NB4 (cell line): Measurements from ENCODE around the gene FAM120A.

Experiments
- DNase-seq: peaks from one replicate; pipeline ENCODE4 v3.0.0; 2010; ENCODE audit warnings: low read depth
- H3K4me3 ChIP-seq: one replicate; pipeline ENCODE4 v1.5.1; 2011; ENCODE audit warnings: mild to moderate bottlenecking, low read depth, low read length, moderate library complexity
- MAX ChIP-seq: IDR thresholded peaks from 2 replicates; pipeline ENCODE4 v1.6.1; 2011; ENCODE audit warnings: low read depth, low read length
- MYC ChIP-seq: IDR thresholded peaks from 2 replicates; pipeline ENCODE4 v1.6.1; 2011; ENCODE audit warnings: low read depth, low read length
- POLR2A ChIP-seq: IDR thresholded peaks from 2 replicates; pipeline ENCODE4 v1.6.1; 2011; ENCODE audit warnings: mild to moderate bottlenecking; ENCODE audit not compliant: insufficient read length; ENCODE audit errors: extremely low read depth
- TF ChIP-seq, protein P1 (sequence below): IDR thresholded peaks from one replicate; pipeline ENCODE4 v1.5.1; 2012; ENCODE audit warnings: low read depth, low read length

The FAM120A gene

DNA sequence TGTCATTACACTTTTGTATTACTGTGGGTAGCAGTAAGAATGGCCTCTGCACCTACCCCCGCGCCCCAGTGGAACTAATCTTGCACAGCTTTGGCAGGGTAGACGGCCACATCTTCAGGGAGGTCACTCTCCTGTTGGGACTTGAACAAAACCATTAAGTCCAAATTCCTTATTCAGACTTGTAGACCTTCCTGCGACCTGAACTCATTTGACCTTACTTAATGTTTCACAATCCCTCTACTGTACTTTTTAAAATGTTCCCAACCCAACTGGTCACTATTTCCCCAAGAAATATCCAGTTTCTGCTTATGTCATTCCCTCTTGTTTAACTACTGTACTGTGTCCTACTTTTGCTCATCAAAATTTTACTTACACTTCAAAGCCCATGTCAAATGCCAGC is 7.2 kb downstream of the FAM120A start:
- no peak overlapping the region for H3K4me3 ChIP-seq

GRCh38 chr9:93459432-93459847 is 8.0 kb downstream of the FAM120A start:
- TF ChIP-seq MYC, result no peak
- TF ChIP-seq, protein P1, sequence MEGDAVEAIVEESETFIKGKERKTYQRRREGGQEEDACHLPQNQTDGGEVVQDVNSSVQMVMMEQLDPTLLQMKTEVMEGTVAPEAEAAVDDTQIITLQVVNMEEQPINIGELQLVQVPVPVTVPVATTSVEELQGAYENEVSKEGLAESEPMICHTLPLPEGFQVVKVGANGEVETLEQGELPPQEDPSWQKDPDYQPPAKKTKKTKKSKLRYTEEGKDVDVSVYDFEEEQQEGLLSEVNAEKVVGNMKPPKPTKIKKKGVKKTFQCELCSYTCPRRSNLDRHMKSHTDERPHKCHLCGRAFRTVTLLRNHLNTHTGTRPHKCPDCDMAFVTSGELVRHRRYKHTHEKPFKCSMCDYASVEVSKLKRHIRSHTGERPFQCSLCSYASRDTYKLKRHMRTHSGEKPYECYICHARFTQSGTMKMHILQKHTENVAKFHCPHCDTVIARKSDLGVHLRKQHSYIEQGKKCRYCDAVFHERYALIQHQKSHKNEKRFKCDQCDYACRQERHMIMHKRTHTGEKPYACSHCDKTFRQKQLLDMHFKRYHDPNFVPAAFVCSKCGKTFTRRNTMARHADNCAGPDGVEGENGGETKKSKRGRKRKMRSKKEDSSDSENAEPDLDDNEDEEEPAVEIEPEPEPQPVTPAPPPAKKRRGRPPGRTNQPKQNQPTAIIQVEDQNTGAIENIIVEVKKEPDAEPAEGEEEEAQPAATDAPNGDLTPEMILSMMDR, result no peak
- TF ChIP-seq POLR2A, result no peak
- no peak for TF ChIP-seq MAX
- H3K4me3 ChIP-seq, result no peak overlapping the region

More for the DNA sequence above, 7.2 kb downstream of the FAM120A start:
- DNase-seq, result no peak
- no peak for TF ChIP-seq POLR2A
- TF ChIP-seq, protein P1, result no peak
- no peak for TF ChIP-seq MYC
- no peak for TF ChIP-seq MAX

GRCh38 chr9:93460689-93461413 is 9.4 kb downstream of the FAM120A start:
- H3K4me3 ChIP-seq, result no peak overlapping the region
- TF ChIP-seq, protein P1, result no peak
- no peak for TF ChIP-seq MYC
- TF ChIP-seq POLR2A, result no peak
- no peak for TF ChIP-seq MAX
- DNase-seq, result no peak

More at GRCh38 chr9:93459432-93459847, 8.0 kb downstream of the FAM120A start:
- DNase-seq, result no peak

- TF ChIP-seq, protein P1, result no peak
- no peak for TF ChIP-seq MYC
- TF ChIP-seq MAX, result no peak
- TF ChIP-seq POLR2A, result no peak
- no peak overlapping the region for H3K4me3 ChIP-seq
Measured at GRCh38 chr9:93461414-93461743, 9.9 kb downstream of the FAM120A start.

GRCh38 chr9:93461821-93462220 is 10.3 kb downstream of the FAM120A start:
- DNase-seq, result peak; percentile 21
- no peak overlapping the region for H3K4me3 ChIP-seq
- TF ChIP-seq POLR2A, result no peak
- no peak for TF ChIP-seq MAX
- TF ChIP-seq MYC, result no peak
- TF ChIP-seq, protein P1, result no peak

More at GRCh38 chr9:93461414-93461743, 9.9 kb downstream of the FAM120A start:
- DNase-seq, result no peak
